Measurements from ENCODE around the gene MAX. TPM values are rescaled to one million over a fixed set of nuclear protein-coding genes. Genes with fewer than 3 reads are reported as not detected.

Gene MAX
- total and polyA plus RNA-seq, 2 donors = 37.3 to 58.4 TPM

DNA sequence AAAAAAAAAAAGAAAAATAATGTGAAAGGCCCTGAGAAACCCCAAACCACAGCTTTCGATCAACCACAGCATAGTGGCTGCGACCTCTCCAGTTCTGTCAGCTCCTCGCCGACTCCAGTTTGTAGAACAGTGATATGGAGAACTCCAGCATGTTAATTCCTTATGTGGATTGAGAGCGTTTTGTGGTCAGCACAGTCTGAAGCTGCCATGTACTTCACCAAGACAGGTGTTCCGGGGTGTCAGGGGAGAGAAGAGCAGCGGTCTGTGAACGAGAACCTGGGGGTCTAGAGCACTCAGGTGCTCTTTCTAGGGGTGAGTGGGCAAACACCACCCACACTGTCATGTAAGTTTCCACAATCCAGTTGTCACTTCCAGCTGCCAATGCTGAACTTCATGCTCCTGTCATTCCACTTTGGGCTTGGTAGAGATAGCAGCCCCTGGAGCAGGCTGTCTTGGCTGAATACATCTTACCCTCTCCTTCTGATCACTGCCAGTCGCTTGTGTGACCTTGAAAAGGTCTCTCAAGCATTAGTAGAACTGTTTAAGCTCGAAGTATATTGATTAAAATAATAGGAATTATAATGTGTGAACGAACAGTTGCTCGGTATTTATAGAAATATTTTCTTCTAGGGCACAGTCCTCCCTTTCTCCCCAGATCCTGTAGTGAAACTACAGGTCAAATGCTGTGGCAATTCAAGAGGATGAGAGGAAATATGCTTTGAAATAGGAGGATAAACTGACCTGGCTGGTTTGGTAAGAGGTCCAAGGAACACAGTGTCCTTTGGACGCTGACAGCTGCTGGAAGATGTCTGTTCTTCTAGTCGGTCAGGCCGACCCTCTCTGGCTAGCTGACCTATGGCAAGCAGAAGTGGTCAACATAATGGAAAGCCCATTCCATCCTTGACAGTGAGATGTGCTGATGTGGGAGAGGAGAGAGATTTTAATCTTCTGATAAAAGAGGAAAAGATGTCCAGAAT is 15.7 kb upstream of the MAX start:
- Histone ChIP-seq H3K27ac (ENCODE audit: low read depth) (no peak overlapping the region), H3K4me1 (ENCODE audit: insufficient read depth) (no peaks in the 10 kb centered on the region), H3K36me3 (ENCODE audit: insufficient read depth) (no peaks in the 10 kb centered on the region), H3K4me3 (ENCODE audit: low read depth, low read length) (no peak overlapping the region)
- DNase-seq (ENCODE audit: extremely low spot score) = no peak
- 77% methylated on average over 15 of the region's 15 CpGs for WGBS

DNA sequence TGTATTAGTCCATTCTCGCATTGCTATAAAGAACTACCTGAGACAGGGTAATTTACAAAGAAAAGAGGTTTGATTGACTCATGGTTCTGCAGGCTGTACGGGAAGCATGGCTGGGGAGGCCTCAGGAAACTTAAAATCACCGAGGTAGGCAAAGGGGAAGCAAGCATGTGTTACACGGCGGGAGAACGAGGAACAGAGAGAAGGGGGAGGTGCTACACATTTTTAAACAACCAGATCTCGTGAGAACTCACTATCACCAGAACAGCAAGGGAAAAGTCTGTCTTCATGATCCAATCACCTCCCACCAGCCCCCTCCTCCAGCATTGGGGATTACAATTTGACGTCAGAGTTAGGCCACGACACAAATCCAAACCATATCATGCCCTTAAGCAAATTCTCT is 13.3 kb upstream of the MAX start:
- Histone ChIP-seq H3K4me1 (ENCODE audit: insufficient read depth) (no peaks in the 10 kb centered on the region), H3K36me3 (ENCODE audit: insufficient read depth) (no peaks in the 10 kb centered on the region), H3K4me3 (ENCODE audit: low read depth, low read length) (no peak overlapping the region), H3K27ac (ENCODE audit: low read depth) (no peak overlapping the region)
- 73% methylated on average over 9 of the region's 9 CpGs for WGBS
- DNase-seq (ENCODE audit: extremely low spot score) = no peak

- Histone ChIP-seq H3K4me3 (ENCODE audit: low read depth, low read length) (no peak overlapping the region), H3K4me1 (ENCODE audit: insufficient read depth) (no peaks in the 10 kb centered on the region), H3K36me3 (ENCODE audit: insufficient read depth) (no peaks in the 10 kb centered on the region), H3K27ac (ENCODE audit: low read depth) (no peak overlapping the region)
- 73% methylated on average over 5 of the region's 5 CpGs for WGBS
- DNase-seq (ENCODE audit: extremely low spot score) = no peak
Measured at GRCh38 chr14:65110525-65110924, 8.2 kb upstream of the MAX start.

GRCh38 chr14:65109357-65109756 is 7.0 kb upstream of the MAX start:
- 88% methylated on average over 4 of the region's 4 CpGs for WGBS
- H3K4me1 ChIP-seq (ENCODE audit: insufficient read depth) = no peaks in the 10 kb centered on the region
- no peak for DNase-seq (ENCODE audit: extremely low spot score)

DNA sequence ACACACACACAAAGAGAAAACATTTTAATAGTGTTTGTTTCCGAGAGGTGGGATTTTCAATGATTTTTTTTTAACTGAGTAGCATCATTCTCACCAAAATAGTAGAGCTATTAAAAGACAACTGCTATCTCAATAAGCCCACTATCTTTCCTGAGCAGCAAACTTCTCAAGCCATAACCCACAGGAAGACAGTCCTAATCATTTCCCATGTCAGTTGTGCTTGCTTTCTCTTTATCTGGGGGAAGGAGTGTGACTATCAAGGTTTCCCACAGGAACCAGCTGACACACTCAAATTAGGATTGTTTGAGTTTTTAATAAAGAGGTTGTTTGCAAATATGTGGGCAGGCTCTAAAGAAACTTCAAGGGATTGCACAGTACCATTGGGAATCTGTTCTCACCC is 4.9 kb upstream of the MAX start:
- WGBS = 79% methylated on average over 1 of the region's 1 CpG
- Histone ChIP-seq H3K27ac (ENCODE audit: low read depth) (no peak overlapping the region), H3K4me1 (ENCODE audit: insufficient read depth) (no peaks in the 10 kb centered on the region), H3K36me3 (ENCODE audit: insufficient read depth) (no peaks in the 10 kb centered on the region), H3K4me3 (ENCODE audit: low read depth, low read length) (no peak overlapping the region)
- DNase-seq (ENCODE audit: extremely low spot score) = no peak

More at GRCh38 chr14:65109357-65109756, 7.0 kb upstream of the MAX start:
- no peak overlapping the region for H3K4me3 ChIP-seq (ENCODE audit: low read depth, low read length)
- H3K36me3 ChIP-seq (ENCODE audit: insufficient read depth) = no peaks in the 10 kb centered on the region
- H3K27ac ChIP-seq (ENCODE audit: low read depth) = no peak overlapping the region

DNA sequence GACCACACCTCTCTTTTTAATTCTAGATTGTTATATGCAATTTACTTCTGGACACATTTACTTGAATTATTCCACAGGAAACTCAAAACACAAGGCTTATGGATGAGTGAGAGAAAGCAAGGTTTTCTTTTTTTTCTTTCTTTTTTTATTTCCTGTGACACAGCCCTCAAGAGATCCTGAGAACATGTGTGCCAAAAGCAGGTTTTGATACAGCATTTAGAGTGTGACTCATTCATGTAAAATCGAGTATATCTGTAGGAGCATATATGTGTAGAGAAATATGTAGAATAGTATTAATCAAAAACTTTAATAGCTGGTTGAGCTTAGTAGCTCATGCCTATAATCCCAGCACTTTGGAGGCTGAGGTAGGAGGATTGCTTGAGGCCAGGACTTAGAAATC is 4.4 kb upstream of the MAX start:
- H3K36me3 ChIP-seq (ENCODE audit: insufficient read depth) = no peaks in the 10 kb centered on the region
- H3K4me1 ChIP-seq (ENCODE audit: insufficient read depth) = no peaks in the 10 kb centered on the region
- DNase-seq (ENCODE audit: extremely low spot score) = no peak
- H3K4me3 ChIP-seq (ENCODE audit: low read depth, low read length) = no peak overlapping the region
- no peak overlapping the region for H3K27ac ChIP-seq (ENCODE audit: low read depth)
- WGBS = 51% methylated on average over 1 of the region's 1 CpG

- H3K4me3 ChIP-seq (ENCODE audit: low read depth, low read length) = no peak overlapping the region
- H3K27ac ChIP-seq (ENCODE audit: low read depth) = no peak overlapping the region
- WGBS = 94% methylated on average over 4 of the region's 4 CpGs
- no peaks in the 10 kb centered on the region for H3K36me3 ChIP-seq (ENCODE audit: insufficient read depth)
- DNase-seq (ENCODE audit: extremely low spot score) = no peak
- no peaks in the 10 kb centered on the region for H3K4me1 ChIP-seq (ENCODE audit: insufficient read depth)
Measured at GRCh38 chr14:65106316-65106715, 4.0 kb upstream of the MAX start.

DNA sequence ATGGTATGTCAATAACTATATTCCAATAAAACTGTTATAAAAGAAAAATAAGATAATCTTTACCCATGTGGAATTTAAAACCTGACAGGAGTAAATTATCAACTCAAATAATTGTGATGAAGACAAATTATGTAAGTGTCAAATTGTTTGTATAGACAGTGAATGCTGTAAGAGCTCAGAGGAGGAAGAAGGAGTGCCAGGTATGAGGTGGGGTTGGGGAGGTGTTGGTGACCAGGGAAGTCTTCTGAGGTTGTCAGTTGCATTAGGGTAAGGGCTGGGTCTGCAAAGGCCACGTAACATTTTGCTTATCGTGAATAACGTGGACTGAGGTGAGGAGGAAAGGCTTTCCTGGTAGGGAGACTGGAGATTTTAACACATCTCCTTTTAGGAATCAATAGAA is 2.5 kb upstream of the MAX start:
- Histone ChIP-seq H3K27ac (ENCODE audit: low read depth) (no peak overlapping the region), H3K4me3 (ENCODE audit: low read depth, low read length) (no peak overlapping the region), H3K36me3 (ENCODE audit: insufficient read depth) (no peaks in the 10 kb centered on the region), H3K4me1 (ENCODE audit: insufficient read depth) (peaks cover 1% of the 10 kb centered on the region)
- DNase-seq (ENCODE audit: extremely low spot score) = no peak
- 92% methylated on average over 3 of the region's 3 CpGs for WGBS

DNA sequence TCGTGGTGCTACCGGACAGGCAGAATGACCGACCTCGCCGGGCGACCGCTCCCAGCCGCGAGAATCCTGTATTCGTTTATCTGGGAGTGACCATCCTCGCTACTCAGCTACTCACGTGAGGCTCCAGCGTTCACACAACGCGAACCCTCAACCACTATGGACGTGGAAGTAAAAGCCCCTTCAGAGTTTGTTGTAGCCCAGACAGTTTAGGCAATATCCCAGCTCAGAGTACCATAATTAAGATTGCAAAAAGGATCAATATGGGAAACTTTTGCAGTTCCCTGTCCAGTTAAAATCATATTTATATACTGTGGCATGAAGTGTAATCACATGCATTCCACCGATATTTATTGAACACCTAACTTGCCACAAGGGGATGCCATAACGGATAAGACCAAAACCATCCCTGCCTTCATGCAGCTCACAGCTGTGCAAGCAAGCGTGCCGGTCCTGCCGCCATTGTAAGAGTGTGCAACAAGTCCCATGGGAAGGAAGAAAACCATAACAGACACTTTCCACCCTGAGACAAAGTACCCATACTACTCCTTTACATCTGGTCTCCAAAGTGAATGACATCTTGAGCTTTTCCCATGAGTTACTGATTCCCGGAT is 938 bp upstream of the MAX start:
- DNase-seq (ENCODE audit: extremely low spot score) = no peak
- no peaks in the 10 kb centered on the region for H3K36me3 ChIP-seq (ENCODE audit: insufficient read depth)
- H3K4me1 ChIP-seq (ENCODE audit: insufficient read depth) = peaks cover 1% of the 10 kb centered on the region
- H3K27ac ChIP-seq (ENCODE audit: low read depth) = no peak overlapping the region
- WGBS = 10% methylated on average over 22 of the region's 22 CpGs
- peak overlapping the region; percentile 58 for H3K4me3 ChIP-seq (ENCODE audit: low read depth, low read length)

GRCh38 chr14:65101631-65102440 is 481 bp downstream of the MAX start:
- no peaks in the 10 kb centered on the region for H3K36me3 ChIP-seq (ENCODE audit: insufficient read depth)
- under 1% methylated on average over 65 of the region's 66 CpGs for WGBS
- DNase-seq (ENCODE audit: extremely low spot score) = no peak
- peaks cover 1% of the 10 kb centered on the region for H3K4me1 ChIP-seq (ENCODE audit: insufficient read depth)
- H3K4me3 ChIP-seq (ENCODE audit: low read depth, low read length) = peak overlapping the region; percentile 77
- peak overlapping the region; percentile 59 for H3K27ac ChIP-seq (ENCODE audit: low read depth)

- Histone ChIP-seq H3K4me1 (ENCODE audit: insufficient read depth) (peaks cover 1% of the 10 kb centered on the region), H3K27ac (ENCODE audit: low read depth) (no peak overlapping the region), H3K36me3 (ENCODE audit: insufficient read depth) (no peaks in the 10 kb centered on the region), H3K4me3 (ENCODE audit: low read depth, low read length) (peak overlapping the region; percentile 77)
- 27% methylated on average over 6 of the region's 6 CpGs for WGBS
- no peak for DNase-seq (ENCODE audit: extremely low spot score)
Measured at GRCh38 chr14:65100922-65101541, 1.3 kb downstream of the MAX start.

GRCh38 chr14:65098586-65098985 is 3.7 kb downstream of the MAX start:
- 39% methylated on average over 2 of the region's 2 CpGs for WGBS

More at GRCh38 chr14:65098586-65098985, 3.7 kb downstream of the MAX start:
- Histone ChIP-seq H3K36me3 (ENCODE audit: insufficient read depth) (no peaks in the 10 kb centered on the region), H3K4me1 (ENCODE audit: insufficient read depth) (peaks cover 1% of the 10 kb centered on the region), H3K27ac (ENCODE audit: low read depth) (no peak overlapping the region), H3K4me3 (ENCODE audit: low read depth, low read length) (no peak overlapping the region)
- no peak for DNase-seq (ENCODE audit: extremely low spot score)

Measured in urinary bladder (tissue), 4 donors.